Stomach (tissue), 9 donors: ENCODE data around the gene WDR3. TPM values are rescaled to one million over a fixed set of nuclear protein-coding genes. Genes with fewer than 3 reads are reported as not detected.

Source experiments
- DNase-seq, 2 donors: peaks; one replicate each; pipeline versions ENCODE4 v3.0.0 to v3.0.0-alpha.2; 2013 to 2019
- H3K27ac ChIP-seq, 5 donors: fragments of 200-600 bp in 4 of 5; sonication (generic) in 4 of 5; one replicate each; pipeline ENCODE4 v1.5.1; 2013 to 2019; ENCODE audit warnings: mild to moderate bottlenecking in 1 of 5, moderate library complexity in 1 of 5
- H3K27me3 ChIP-seq, 3 donors: fragments of 200-600 bp; sonication (generic); one replicate each; pipeline ENCODE4 v1.5.1; 2017 to 2019; ENCODE audit warnings: mixed run types in 1 of 3
- H3K36me3 ChIP-seq, 4 donors: fragments of 200-600 bp; sonication (generic); 1 replicate in 3 of 4; 2 replicates in 1 of 4; pipeline ENCODE4 v1.5.1; 2016 to 2019
- H3K4me1 ChIP-seq, 4 donors: fragments of 200-600 bp; sonication (generic); one replicate each; pipeline ENCODE4 v1.5.1; 2016 to 2019
- H3K4me3 ChIP-seq, 4 donors: fragments of 200-600 bp; sonication (generic) in 3 of 4; one replicate each; pipeline ENCODE4 v1.5.1; 2016 to 2019; ENCODE audit warnings: mild to moderate bottlenecking in 1 of 4
- H3K9me3 ChIP-seq, 4 donors: fragments of 200-600 bp; sonication (generic); one replicate each; pipeline ENCODE4 v1.5.1; 2016 to 2019
- EP300 ChIP-seq: sonication (generic); formaldehyde crosslinking; IDR thresholded peaks from one replicate; pipeline ENCODE4 v1.6.1; 2017; ENCODE audit warnings: antibody characterized with exemption
- POLR2A ChIP-seq, 4 donors: fragments of 450-650 bp; IDR thresholded peaks; one replicate each; pipeline ENCODE4 v1.6.1; 2016; ENCODE audit warnings: antibody characterized with exemption in 4 of 4, control low read depth in 2 of 4, mild to moderate bottlenecking in 1 of 4, moderate library complexity in 1 of 4
- POLR2AphosphoS5 ChIP-seq, 3 donors: sonication (generic); formaldehyde crosslinking; IDR thresholded peaks; one replicate each; pipeline ENCODE4 v1.6.1; 2016; ENCODE audit warnings: antibody characterized with exemption in 3 of 3
- WGBS, 5 donors: extraction: QIAGEN DNeasy Blood & Tissue Kit in 3 of 5; methylation state at CpG; one replicate each; pipeline versions ENCODE4 v1.1.5 to v1.1.7; 2013 to 2018; 5-methylcytosine and 5-hydroxymethylcytosine counted together
- intact Hi-C: fragments of 100-400 bp; cut with DNase I; formaldehyde crosslinking; loops from one replicate; pipeline ENCODE4 v1.15.1; 2023; ENCODE audit warnings: low total_unique reads
- polyA plus RNA-seq, 3 donors: library from polyadenylated mRNA; stranded (reverse); fragments of 200-250 nt; gene quantifications; one replicate each; pipeline ENCODE4 v1.2.3, GENCODE V29; 2013
- total RNA-seq, 5 donors: library from RNA; depleted of rRNA; stranded (reverse); fragments of >200 nt; gene quantifications; one replicate each; pipeline versions ENCODE4 v1.1.0 to v1.2.3, GENCODE V29; 2014 to 2016
- TF ChIP-seq, protein P1 (sequence below), 7 experiments: fragments of 450-650 bp in 4 of 7; fragments of 200-600 bp in 3 of 7; sonication (generic) in 3 of 7; IDR thresholded peaks; one replicate each; pipeline ENCODE4 v1.5.1; 2016 to 2019; ENCODE audit warnings: antibody characterized with exemption in 7 of 7, control low read depth in 2 of 7, mild to moderate bottlenecking in 1 of 7
- donor health status: healthy with polysubstance abuse.
- donor health status: Bipolar disorder and iron deficiency.
- donor health status: healthy.

Gene WDR3
- total and polyA plus RNA-seq, 8 donors, result 1.4 to 16.9 (median 4.0) TPM; not detected in 1

DNA sequence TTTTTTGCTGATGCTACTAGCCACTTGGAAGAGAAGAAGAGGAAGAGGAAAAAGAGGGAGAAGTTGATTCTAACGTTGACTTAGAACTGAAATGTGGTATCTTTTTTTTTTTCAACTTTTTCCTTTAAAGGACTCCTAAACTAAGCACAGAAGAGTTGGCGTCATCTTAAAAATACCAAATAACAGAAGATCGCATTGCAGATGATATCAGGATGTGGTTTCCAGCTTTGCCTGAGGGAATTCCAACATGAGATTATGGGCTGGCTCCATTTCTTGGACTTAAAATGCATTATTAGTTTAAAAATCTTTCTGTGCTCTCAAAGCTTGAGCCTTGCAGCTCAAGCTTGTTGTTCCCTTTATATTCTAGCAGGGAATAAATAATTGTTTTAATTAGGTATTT is 29.8 kb downstream of the WDR3 start:
- no peak overlapping the region for H3K4me3 ChIP-seq
- TF ChIP-seq, protein P1, sequence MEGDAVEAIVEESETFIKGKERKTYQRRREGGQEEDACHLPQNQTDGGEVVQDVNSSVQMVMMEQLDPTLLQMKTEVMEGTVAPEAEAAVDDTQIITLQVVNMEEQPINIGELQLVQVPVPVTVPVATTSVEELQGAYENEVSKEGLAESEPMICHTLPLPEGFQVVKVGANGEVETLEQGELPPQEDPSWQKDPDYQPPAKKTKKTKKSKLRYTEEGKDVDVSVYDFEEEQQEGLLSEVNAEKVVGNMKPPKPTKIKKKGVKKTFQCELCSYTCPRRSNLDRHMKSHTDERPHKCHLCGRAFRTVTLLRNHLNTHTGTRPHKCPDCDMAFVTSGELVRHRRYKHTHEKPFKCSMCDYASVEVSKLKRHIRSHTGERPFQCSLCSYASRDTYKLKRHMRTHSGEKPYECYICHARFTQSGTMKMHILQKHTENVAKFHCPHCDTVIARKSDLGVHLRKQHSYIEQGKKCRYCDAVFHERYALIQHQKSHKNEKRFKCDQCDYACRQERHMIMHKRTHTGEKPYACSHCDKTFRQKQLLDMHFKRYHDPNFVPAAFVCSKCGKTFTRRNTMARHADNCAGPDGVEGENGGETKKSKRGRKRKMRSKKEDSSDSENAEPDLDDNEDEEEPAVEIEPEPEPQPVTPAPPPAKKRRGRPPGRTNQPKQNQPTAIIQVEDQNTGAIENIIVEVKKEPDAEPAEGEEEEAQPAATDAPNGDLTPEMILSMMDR (IDR thresholded peaks at IDR 0.05), result no peak
- TF ChIP-seq POLR2A (IDR thresholded peaks at IDR 0.05) (no peak), POLR2AphosphoS5 (IDR thresholded peaks at IDR 0.05) (no peak), EP300 (no peak)
- 75 to 86% (median 85%) methylated on average over 3 of the region's 3 CpGs for WGBS, 5 donors
- H3K36me3 ChIP-seq, result peaks cover 21 to 87% (median 82%) of the 10 kb centered on the region in 4 donors
- no peaks in the 10 kb centered on the region for H3K9me3 ChIP-seq
- H3K27ac ChIP-seq, result no peak overlapping the region
- no peaks in the 10 kb centered on the region for H3K4me1 ChIP-seq
- H3K27me3 ChIP-seq, result no peaks in the 10 kb centered on the region
- intact Hi-C loops, result no loop called here
- DNase-seq, result no peak

DNA sequence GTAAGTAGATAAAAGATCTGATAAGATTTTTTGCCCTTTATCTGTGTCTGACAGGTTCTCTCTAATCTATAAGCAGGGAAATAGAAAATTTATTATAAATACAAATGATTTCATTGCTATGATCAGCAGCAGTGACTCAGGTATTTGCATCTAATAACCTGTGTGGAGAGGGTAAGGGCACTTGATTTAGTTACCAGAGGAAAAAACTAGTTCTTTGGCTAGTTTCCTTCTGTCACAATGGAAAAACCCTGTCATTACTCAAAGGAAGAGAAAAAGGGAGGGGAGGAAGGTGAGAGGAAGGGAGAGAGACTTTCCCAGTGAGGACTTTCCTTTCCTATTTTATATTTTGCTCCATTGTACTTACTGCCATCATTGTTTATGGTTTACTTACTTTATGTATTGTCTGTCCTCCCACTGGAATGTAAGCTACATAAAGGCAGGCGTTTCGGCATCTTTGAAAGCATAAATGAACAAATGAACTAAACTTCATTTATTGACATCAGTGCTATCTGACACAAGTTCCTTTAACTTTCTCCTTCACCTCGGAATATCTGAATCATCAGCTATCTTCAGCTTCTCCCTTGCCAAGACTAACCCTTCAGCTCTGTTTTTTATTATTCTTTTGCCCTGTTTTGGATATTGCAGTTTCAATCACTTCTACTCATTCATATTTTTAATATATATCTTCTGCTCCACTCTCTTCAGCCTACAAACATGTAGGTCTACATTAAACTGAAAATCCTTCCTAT is 34.9 kb downstream of the WDR3 start:
- peaks cover 0 to 11% (median 0%) of the 10 kb centered on the region in 4 donors for H3K4me1 ChIP-seq
- no peak overlapping the region for H3K27ac ChIP-seq
- 86 to 91% (median 88%) methylated on average over 3 of the region's 3 CpGs for WGBS, 5 donors
- no peaks in the 10 kb centered on the region for H3K27me3 ChIP-seq
- TF ChIP-seq, protein P1 (IDR thresholded peaks at IDR 0.05), result no peak
- TF ChIP-seq EP300 (no peak), POLR2AphosphoS5 (IDR thresholded peaks at IDR 0.05) (no peak), POLR2A (IDR thresholded peaks at IDR 0.05) (no peak)
- no peaks in the 10 kb centered on the region for H3K9me3 ChIP-seq
- peaks cover under 1 to 39% (median 31%) of the 10 kb centered on the region in 4 donors for H3K36me3 ChIP-seq
- no peak overlapping the region for H3K4me3 ChIP-seq
- no peak for DNase-seq
- intact Hi-C loops, result no loop called here

DNA sequence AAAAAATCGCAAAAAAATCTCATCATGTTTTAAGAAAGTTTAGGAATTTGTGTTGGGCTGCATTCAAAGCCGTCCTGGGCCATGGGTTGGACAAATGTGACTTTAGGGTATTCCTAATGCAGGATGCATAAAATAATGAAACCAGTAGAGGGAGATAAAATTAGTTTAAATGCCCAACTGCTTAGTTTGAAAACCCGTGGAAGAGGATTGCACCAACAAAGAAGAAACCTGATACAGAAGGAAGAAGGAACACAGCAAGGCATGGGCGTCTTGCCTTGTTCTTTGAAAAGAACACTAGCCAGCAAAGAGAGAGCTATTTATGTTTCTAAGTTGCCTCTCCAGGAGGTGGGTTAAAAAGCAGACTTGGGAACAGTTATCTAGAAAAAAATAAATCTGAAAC is 37.9 kb downstream of the WDR3 start:
- H3K4me1 ChIP-seq, result peaks cover 0 to 11% (median 0%) of the 10 kb centered on the region in 4 donors
- WGBS, 5 donors, result 47 to 51% (median 49%) methylated on average over 4 of the region's 4 CpGs
- H3K4me3 ChIP-seq, result no peak overlapping the region
- H3K27ac ChIP-seq, result no peak overlapping the region
- no peaks in the 10 kb centered on the region for H3K9me3 ChIP-seq
- peaks cover 0 to 16% (median 5%) of the 10 kb centered on the region in 4 donors for H3K36me3 ChIP-seq
- TF ChIP-seq, protein P1 (IDR thresholded peaks at IDR 0.05), result no peak
- TF ChIP-seq POLR2A (IDR thresholded peaks at IDR 0.05), result no peak
- TF ChIP-seq POLR2AphosphoS5 (IDR thresholded peaks at IDR 0.05), result no peak
- no peak for TF ChIP-seq EP300
- H3K27me3 ChIP-seq, result no peaks in the 10 kb centered on the region
- peak in 1 of 2 donors; percentile 17 for DNase-seq
- intact Hi-C loops, result no loop called here

DNA sequence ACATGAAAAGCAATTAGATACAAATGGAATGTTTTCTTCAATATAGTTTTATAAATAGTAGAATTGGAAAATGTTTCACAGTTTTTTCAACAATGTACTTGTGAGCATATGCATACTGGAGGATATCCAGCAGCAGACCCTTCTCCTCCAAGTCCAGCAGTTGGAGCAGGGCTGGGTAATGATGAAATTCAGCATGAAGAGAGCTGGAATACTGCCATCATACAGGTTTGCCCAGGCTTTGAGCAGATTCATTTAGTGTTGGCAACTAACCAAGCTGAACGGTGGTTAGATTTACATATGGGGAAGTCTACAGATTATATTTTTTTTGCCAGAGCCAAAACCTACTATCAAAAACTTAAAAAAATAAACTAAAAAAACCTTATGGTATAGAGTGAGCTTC is 38.3 kb downstream of the WDR3 start:
- peak in 1 of 2 donors; percentile 52 for DNase-seq
- TF ChIP-seq POLR2A (IDR thresholded peaks at IDR 0.05), result no peak
- TF ChIP-seq POLR2AphosphoS5 (IDR thresholded peaks at IDR 0.05), result no peak
- TF ChIP-seq, protein P1 (IDR thresholded peaks at IDR 0.05), result no peak
- TF ChIP-seq EP300, result no peak
- H3K36me3 ChIP-seq, result peaks cover 0 to 12% (median 4%) of the 10 kb centered on the region in 4 donors
- no peak overlapping the region for H3K4me3 ChIP-seq
- H3K27me3 ChIP-seq, result no peaks in the 10 kb centered on the region
- intact Hi-C loops, result no loop called here
- no peaks in the 10 kb centered on the region for H3K9me3 ChIP-seq
- no peak overlapping the region for H3K27ac ChIP-seq
- WGBS, 5 donors, result 0 to 14% (median 8%) methylated on average over 1 of the region's 1 CpG
- H3K4me1 ChIP-seq, result peaks cover 0 to 11% (median 0%) of the 10 kb centered on the region in 4 donors
